Thymus (tissue), 11 donors: ENCODE results near the gene ARL6IP6. TPM values are rescaled to one million over a fixed set of nuclear protein-coding genes. Genes with fewer than 3 reads are reported as not detected.
"Not testable (repeated sequence)": the region's sequence is repeated elsewhere in the genome, so short reads cannot be mapped to it uniquely, and the experiment has no call there.

Experiments used
- DNase-seq, 9 donors: peaks; one replicate each; pipeline ENCODE4 v3.0.0-alpha.2; 2013; ENCODE audit warnings: low spot score in 9 of 9, low read depth in 6 of 9, missing footprints in 1 of 9
- H3K27ac ChIP-seq, 2 donors: one replicate each; pipeline ENCODE4 v1.5.1; 2013; ENCODE audit warnings: control low read depth in 1 of 2, low read depth in 1 of 2, low read length in 1 of 2, mild to moderate bottlenecking in 1 of 2, moderate library complexity in 1 of 2
- H3K27me3 ChIP-seq, 2 donors: one replicate each; pipeline ENCODE4 v1.5.1; 2013; ENCODE audit warnings: low read length in 1 of 2; ENCODE audit not compliant: control insufficient read depth in 2 of 2, insufficient read depth in 1 of 2
- H3K36me3 ChIP-seq, 2 donors: one replicate each; pipeline ENCODE4 v1.5.1; 2013; ENCODE audit warnings: low read length in 1 of 2, mild to moderate bottlenecking in 1 of 2, moderate library complexity in 1 of 2; ENCODE audit not compliant: control insufficient read depth in 2 of 2, insufficient read depth in 2 of 2
- H3K4me1 ChIP-seq, 2 donors: one replicate each; pipeline ENCODE4 v1.5.1; 2013; ENCODE audit warnings: low read length in 2 of 2; ENCODE audit not compliant: control insufficient read depth in 2 of 2, insufficient read depth in 2 of 2
- H3K4me3 ChIP-seq, 2 donors: one replicate each; pipeline ENCODE4 v1.5.1; 2013; ENCODE audit warnings: low read length in 2 of 2, control low read depth in 1 of 2, mild to moderate bottlenecking in 1 of 2
- H3K9me3 ChIP-seq, 2 donors: one replicate each; pipeline ENCODE4 v1.5.1; 2013; ENCODE audit warnings: low read length in 1 of 2, mild to moderate bottlenecking in 1 of 2; ENCODE audit not compliant: control insufficient read depth in 2 of 2, insufficient read depth in 1 of 2
- WGBS: extraction: QIAGEN DNeasy Blood & Tissue Kit; methylation state at CpG from one replicate; pipeline ENCODE4 v1.1.7; 2013; 5-methylcytosine and 5-hydroxymethylcytosine counted together
- polyA plus RNA-seq: library from polyadenylated mRNA; stranded (reverse); fragments of 200-250 nt; gene quantifications from one replicate; pipeline ENCODE4 v1.2.3, GENCODE V29; 2013
- total RNA-seq: library from RNA; stranded (reverse); fragments of 120-200 nt; gene quantifications from one replicate; pipeline ENCODE4 v1.2.4, GENCODE V29; 2013
- donor health status: healthy.

The ARL6IP6 gene
- total and polyA plus RNA-seq, 2 donors, result 19.5 to 21.7 TPM

GRCh38 chr2:152716805-152717227 lies 1.6 kb upstream of the ARL6IP6 start:
- peaks cover 3 to 24% of the 10 kb centered on the region in 2 donors for H3K36me3 ChIP-seq
- H3K4me3 ChIP-seq, result peak overlapping the region; percentile 86 to 98
- H3K4me1 ChIP-seq, result peaks cover 3 to 17% of the 10 kb centered on the region in 2 donors
- no peaks in the 10 kb centered on the region for H3K9me3 ChIP-seq
- peak in 1 of 9 donors; percentile 64 for DNase-seq
- H3K27ac ChIP-seq, result peak overlapping the region; percentile 91 to 94
- WGBS, result under 1% methylated on average over 13 of the region's 13 CpGs
- H3K27me3 ChIP-seq, result no peaks in the 10 kb centered on the region

GRCh38 chr2:152717228-152718075 lies 968 bp upstream of the ARL6IP6 start, which contains the start of gene PRPF40A:
PRPF40A (minus strand) TSS chr2:152717461; CDS start chr2:152717439, 22 bp downstream.
- H3K4me1 ChIP-seq, result peaks cover 3 to 17% of the 10 kb centered on the region in 2 donors
- no peaks in the 10 kb centered on the region for H3K9me3 ChIP-seq
- under 1% methylated on average over 71 of the region's 71 CpGs for WGBS

GRCh38 chr2:152718909-152719645 lies 657 bp downstream of the ARL6IP6 start:
- 10% methylated on average over 23 of the region's 23 CpGs for WGBS
- H3K27ac ChIP-seq, result peak overlapping the region; percentile 91 to 95
- no peaks in the 10 kb centered on the region for H3K27me3 ChIP-seq
- H3K9me3 ChIP-seq, result no peaks in the 10 kb centered on the region
- H3K36me3 ChIP-seq, result peaks cover 0 to 8% of the 10 kb centered on the region in 2 donors
- peak in 4 of 9 donors; percentile 13 to 51 (median 24) for DNase-seq
- peaks cover 3 to 17% of the 10 kb centered on the region in 2 donors for H3K4me1 ChIP-seq
- peak overlapping the region; percentile 86 to 98 for H3K4me3 ChIP-seq

More at GRCh38 chr2:152717228-152718075, 968 bp upstream of the ARL6IP6 start, which contains the start of gene PRPF40A:
- H3K27me3 ChIP-seq, result no peaks in the 10 kb centered on the region
- peak within 1 kb of the TSS; percentile 91 to 95 for H3K27ac ChIP-seq
- H3K4me3 ChIP-seq, result peak within 1 kb of the TSS; percentile 86 to 98
- DNase-seq, result peak; percentile 97 to 99 (median 98)
- H3K36me3 ChIP-seq, result peaks cover 0 to 19% of the 10 kb centered on the region in 2 donors

- Histone ChIP-seq H3K4me3 (no peak overlapping the region), H3K36me3 (no peaks in the 10 kb centered on the region), H3K27me3 (no peaks in the 10 kb centered on the region), H3K4me1 (peaks cover 2 to 16% of the 10 kb centered on the region in 2 donors), H3K9me3 (no peaks in the 10 kb centered on the region), H3K27ac (no peak overlapping the region)
- WGBS, result 98% methylated on average over 2 of the region's 2 CpGs
- no peak for DNase-seq
Observed at GRCh38 chr2:152720794-152721193, 2.4 kb downstream of the ARL6IP6 start.

GRCh38 chr2:152722639-152723038 lies 4.2 kb downstream of the ARL6IP6 start:
- H3K4me1 ChIP-seq, result peaks cover 0 to 14% of the 10 kb centered on the region in 2 donors
- not testable (repeated sequence) for H3K27me3 ChIP-seq, H3K4me3 ChIP-seq, H3K27ac ChIP-seq, DNase-seq, H3K9me3 ChIP-seq, H3K36me3 ChIP-seq
- WGBS, result 96% methylated on average over 8 of the region's 8 CpGs

- no peaks in the 10 kb centered on the region for H3K9me3 ChIP-seq
- H3K36me3 ChIP-seq, result peaks cover 0 to 5% of the 10 kb centered on the region in 2 donors
- no peak overlapping the region for H3K27ac ChIP-seq
- no peak overlapping the region for H3K4me3 ChIP-seq
- peaks cover 0 to 12% of the 10 kb centered on the region in 2 donors for H3K4me1 ChIP-seq
- WGBS, result 98% methylated on average over 1 of the region's 1 CpG
- no peak for DNase-seq
- H3K27me3 ChIP-seq, result no peaks in the 10 kb centered on the region
Observed at GRCh38 chr2:152723918-152724317, 5.5 kb downstream of the ARL6IP6 start.

- DNase-seq, result no peak
- Histone ChIP-seq H3K9me3 (no peaks in the 10 kb centered on the region), H3K36me3 (peaks cover 0 to 6% of the 10 kb centered on the region in 2 donors), H3K27ac (no peak overlapping the region), H3K27me3 (no peaks in the 10 kb centered on the region), H3K4me1 (peaks cover 0 to 3% of the 10 kb centered on the region in 2 donors), H3K4me3 (no peak overlapping the region)
- 90% methylated on average over 2 of the region's 2 CpGs for WGBS
Observed at GRCh38 chr2:152729844-152730243, 11.4 kb downstream of the ARL6IP6 start.

- Histone ChIP-seq H3K4me1 (peaks cover 0 to 3% of the 10 kb centered on the region in 2 donors), H3K27ac (no peak overlapping the region), H3K4me3 (no peak overlapping the region), H3K9me3 (no peaks in the 10 kb centered on the region), H3K27me3 (no peaks in the 10 kb centered on the region), H3K36me3 (peaks cover 0 to 9% of the 10 kb centered on the region in 2 donors)
- 98% methylated on average over 1 of the region's 1 CpG for WGBS
- peak in 3 of 9 donors; percentile 13 to 57 (median 28) for DNase-seq
Observed at GRCh38 chr2:152730591-152731333, 12.3 kb downstream of the ARL6IP6 start.
